ENCODE measurements around the gene EME2.

The EME2 gene

DNA sequence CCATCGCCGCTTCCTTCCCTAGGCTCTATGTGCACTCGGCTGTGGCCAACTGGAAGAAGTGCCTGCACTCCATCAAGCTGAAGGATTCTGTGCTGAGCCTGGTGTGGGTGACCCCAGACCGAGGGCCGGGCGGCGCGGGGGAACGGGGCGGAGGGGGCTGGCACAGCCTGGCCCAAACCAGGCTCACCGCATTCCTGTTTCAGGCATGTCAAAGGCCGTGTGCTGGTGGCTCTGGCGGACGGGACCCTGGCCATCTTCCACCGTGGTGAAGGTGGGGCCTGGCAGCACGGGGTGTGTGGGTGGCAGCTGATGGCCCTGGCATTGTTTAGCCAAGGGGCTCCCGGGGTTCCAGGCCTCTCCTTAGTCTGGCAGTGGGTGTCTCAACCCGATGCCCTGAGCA, 5.9 kb upstream of the EME2 start:
- no peak for DNase-seq (ENCODE audit: low read depth)

DNA sequence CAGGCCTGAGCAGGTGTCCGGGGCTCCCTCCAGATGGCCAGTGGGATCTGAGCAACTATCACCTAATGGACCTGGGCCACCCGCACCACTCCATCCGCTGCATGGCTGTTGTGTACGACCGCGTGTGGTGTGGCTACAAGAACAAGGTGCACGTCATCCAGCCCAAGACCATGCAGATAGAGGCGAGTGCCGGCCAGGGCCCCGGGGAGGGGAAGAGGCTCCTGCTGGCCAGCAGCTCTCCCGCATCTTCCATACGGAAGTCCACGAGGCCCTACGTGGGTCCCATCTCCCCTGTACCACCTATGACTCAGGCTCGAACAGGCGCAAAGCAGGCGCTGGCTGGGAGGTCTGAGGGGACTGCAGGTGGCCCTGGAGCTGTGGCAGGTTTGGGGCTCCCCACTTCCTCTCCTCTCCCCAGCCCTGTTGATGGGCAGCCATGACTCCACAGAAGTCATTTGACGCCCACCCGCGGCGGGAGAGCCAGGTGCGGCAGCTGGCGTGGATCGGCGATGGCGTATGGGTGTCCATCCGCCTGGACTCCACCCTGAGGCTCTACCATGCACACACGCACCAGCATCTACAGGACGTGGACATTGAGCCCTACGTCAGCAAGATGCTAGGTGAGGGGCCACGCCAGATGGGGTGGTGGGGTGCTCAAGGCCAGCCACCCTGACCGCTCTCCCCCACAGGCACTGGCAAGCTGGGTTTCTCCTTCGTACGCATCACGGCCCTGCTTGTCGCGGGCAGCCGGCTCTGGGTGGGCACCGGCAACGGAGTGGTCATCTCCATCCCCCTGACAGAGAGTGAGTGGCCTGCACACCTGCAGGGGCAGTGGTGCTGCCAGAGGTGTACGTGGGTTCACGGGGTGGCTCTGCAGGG, 5.3 kb upstream of the EME2 start:
- no peak for DNase-seq (ENCODE audit: low read depth)

DNA sequence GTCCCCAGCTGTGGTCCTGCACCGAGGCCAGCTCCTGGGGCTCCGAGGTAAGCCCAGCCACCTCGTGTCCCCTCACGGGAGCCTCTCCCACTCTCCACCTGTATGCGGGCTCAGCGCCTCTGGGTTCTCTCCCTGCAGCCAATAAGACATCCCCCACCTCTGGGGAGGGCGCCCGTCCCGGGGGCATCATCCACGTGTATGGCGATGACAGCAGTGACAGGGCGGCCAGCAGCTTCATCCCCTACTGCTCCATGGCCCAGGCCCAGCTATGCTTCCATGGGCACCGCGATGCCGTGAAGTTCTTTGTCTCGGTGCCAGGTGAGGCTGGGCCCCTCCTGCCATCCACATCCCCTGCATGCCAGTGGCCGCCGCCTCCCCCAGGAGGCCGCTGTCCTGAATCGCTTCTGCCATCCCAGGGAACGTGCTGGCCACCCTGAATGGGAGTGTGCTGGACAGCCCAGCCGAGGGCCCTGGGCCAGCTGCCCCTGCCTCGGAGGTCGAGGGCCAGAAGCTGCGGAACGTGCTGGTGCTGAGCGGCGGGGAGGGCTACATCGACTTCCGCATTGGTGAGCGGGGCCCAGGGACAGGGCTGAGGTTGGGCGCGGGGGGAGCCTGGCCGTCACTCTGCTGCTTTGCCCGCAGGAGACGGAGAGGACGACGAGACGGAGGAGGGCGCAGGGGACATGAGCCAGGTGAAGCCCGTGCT, 4.4 kb upstream of the EME2 start:
- DNase-seq (ENCODE audit: low read depth): no peak

DNA sequence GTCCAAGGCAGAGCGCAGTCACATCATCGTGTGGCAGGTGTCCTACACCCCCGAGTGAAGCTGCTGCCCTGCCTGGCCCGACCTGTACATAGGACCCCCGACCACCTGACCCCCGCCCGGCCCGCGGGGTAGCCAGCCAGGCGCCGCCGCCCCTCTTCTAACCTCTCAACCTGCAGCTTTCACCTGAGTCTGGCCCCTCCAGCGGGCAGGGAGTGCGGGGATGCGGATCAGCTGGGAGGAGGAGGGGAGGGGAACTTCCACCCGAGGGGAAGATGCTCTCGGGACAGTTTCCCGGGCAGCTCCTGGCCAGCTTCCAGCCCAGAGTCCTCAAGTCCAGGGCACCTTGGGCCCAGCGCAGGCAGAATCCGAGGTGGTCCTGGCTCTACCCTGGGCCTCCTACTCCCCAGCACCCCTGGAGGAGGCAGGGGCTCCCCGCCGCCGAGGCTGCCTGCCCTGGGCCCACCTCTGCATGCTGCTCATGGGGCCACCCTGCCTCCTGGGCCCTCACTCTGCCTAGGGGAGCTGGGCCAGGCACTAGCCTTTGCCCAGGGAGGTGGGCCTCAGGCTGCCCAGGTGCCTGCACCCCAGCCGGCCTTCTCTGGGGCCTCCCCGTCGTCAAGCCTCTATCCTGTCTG, 3.7 kb upstream of the EME2 start:
- no peak for DNase-seq (ENCODE audit: low read depth)

DNA sequence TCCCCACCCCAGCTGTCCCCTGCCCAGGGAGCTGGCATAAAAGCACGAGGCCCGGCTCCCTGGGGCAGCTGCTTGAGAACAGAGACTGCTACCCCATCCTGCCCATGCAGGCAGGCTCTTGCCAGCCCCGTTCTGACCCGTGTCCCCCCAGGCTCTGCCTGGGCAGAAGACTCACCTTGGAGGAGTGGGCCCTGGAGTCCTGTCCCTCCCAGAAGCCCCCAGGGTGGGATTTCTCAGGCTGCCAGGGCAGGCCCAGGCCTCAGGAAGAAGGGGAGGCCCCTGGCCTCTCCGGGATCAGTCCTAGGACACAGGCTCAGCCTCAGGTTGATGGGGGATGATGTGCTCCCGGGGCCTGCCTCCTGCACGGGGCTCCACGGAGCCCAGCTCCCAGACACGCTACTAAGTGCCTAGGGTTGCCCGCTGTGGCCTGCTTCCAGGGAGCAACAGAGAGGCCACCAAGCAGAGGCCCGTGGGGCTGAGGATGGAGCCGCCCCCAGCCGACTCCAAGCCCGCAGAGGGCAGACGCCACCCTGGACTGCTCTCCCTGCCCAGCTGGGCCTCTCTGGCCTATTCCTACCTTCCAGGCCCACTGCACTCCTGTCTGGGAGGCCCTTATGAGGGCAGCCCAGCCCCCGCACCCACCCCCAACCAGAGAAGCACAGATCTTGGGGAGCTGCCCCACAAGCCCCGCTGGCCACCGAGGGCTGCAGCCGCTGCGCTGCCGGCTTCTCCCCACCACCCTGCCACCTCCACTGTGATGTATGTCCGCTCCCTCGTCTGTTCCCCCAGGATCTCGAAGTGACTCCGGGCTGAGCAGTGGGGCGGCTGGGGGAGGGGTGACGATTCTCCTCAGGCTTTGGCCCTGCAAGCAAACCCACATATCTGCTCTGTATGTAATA, 3.0 kb upstream of the EME2 start:
- no peak for DNase-seq (ENCODE audit: low read depth)

DNA sequence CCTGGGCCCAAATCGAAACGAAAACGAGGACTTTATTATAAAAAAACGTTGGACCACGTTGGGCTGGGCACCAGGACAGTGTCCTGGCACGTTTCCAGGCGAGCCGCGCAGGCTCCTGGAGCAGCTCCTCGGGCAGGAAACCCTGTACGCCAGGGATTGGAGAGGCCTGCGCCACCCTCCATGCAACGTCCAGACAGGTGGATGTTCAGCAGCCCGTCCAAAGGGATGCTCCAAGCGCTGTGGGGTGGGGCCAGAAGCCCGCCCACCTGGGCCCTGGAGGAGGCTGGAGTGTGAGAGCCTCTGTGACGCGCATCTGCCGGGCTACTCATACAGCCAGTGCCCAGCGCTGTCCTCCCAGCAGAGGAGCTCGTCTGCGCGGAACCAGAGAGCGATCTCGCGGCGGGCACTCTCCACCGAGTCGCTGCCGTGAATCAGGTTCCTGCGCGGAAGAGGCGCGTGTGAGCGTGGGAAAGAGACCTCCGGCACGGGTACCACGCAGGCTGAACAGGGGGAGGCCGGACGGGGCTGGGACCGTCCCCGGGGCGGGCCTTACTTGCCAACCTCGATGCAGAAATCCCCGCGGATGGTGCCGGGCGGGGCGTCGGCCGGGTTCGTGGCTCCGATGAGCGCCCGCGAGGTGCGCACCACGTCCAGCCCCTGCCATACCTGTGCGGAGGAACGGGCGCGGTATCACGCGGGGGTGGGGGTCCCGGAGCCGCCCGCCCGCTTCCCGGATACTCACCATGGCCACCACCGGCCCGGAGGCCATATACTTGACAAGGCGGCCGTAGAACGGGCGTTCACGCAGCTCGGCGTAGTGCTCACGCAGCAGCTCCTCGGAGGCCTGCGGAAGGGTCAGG, 2.1 kb upstream of the EME2 start:
- DNase-seq (ENCODE audit: low read depth): peak; percentile 50

DNA sequence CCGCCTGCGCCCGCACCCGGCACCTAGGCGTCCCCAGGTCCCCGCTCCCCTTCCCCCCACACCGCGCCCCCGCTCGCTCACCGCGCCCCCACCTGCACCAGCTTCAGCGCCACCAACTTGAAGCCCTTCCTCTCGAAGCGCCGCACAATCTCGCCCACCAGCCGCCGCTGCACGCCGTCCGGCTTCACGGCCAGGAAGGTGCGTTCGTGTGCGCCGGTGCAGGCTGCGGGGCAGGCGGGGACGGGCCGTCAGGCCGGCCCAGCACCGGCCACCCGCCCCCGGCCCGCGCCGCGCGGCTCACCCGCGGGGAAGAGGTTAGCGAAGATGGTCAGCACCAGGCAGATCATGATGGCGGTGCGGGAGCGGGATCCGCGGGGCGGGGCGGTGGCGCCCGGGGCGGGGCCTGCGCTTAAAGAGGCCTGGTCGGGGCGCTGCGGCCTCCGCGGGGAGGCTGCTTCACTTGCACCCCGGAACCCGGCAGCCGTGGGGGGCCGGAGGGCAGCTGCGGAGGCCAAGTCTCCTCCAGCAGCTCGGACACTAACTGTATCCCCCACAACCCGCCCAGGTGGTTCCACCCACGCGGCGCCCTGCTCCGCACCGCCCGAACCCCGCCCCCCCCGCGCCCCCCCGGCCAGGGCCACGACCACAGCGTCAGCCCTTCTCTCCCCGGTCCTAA, 1.3 kb upstream of the EME2 start, which contains the start of gene NME3:
Gene NME3 (minus strand): TSS at position 356 of the 676 bp plus-strand sequence. CDS start 9 bp downstream, at position 347.
- DNase-seq (ENCODE audit: low read depth): peak; percentile 71

DNA sequence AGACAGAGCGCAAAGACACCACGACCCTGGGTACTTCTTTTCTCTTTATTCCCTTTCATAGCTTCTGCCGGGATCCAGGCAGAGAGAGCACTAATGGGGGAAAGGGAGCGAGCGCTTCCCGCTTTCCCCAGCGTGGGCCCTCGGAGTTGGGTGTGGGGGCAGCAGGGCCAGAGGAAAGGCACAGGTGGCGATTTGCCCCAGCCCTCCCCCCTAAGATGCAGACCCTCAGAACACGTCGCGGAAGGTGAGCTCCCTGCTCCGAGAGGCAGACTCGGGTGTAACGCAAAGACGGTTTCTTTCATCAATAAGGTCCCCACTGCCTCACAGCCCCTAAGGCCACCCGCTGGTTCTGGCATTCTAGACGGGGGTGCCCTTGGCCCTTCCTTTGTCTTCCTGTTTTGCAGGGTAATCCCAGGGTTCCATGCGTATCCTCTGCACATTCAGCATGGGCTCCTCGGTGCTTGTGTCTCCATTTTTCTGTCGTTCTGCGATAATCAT, 697 bp upstream of the EME2 start:
- DNase-seq (ENCODE audit: low read depth): no peak

DNA sequence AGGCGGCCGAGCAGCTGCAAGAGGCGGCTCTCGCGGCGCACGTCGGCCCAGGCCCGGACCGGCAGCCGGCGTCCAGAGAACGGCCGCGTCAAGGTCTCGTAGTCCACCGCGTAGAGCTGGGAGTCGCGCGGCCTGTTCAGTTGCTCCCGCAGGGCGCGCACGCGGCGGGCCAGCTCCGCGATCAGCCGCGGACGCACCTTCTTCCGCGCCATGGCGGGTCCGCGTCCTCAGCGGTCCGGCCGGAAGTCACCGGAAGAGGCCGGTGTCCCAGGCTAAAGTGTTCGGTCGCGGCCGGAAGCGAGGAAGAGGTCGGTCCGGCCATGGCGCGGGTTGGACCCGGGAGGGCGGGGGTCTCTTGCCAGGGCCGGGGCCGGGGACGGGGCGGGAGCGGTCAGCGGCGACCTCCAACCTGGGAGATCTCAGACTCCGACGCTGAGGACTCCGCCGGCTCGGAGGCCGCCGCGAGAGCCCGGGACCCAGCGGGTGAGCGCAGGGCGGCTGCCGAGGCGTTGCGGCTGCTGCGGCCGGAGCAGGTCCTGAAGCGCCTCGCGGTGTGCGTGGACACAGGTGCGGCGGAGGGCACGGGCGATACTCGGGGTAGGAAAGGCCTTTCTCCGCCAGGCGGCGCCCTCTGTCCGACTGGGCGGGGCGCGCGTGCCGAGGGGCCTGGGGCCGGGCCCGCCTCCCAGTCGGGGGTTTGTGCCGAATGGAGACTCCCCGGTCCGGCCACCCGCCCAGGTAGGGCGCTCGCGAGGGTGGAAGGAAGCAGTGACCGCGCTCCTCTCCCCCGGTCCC, 495 bp downstream of the EME2 start, which contains the start of gene MRPS34:
Gene MRPS34 (minus strand): TSS at position 227 of the 795 bp plus-strand sequence. CDS start 15 bp downstream, at position 212.
- DNase-seq (ENCODE audit: low read depth): peak; percentile 78

DNA sequence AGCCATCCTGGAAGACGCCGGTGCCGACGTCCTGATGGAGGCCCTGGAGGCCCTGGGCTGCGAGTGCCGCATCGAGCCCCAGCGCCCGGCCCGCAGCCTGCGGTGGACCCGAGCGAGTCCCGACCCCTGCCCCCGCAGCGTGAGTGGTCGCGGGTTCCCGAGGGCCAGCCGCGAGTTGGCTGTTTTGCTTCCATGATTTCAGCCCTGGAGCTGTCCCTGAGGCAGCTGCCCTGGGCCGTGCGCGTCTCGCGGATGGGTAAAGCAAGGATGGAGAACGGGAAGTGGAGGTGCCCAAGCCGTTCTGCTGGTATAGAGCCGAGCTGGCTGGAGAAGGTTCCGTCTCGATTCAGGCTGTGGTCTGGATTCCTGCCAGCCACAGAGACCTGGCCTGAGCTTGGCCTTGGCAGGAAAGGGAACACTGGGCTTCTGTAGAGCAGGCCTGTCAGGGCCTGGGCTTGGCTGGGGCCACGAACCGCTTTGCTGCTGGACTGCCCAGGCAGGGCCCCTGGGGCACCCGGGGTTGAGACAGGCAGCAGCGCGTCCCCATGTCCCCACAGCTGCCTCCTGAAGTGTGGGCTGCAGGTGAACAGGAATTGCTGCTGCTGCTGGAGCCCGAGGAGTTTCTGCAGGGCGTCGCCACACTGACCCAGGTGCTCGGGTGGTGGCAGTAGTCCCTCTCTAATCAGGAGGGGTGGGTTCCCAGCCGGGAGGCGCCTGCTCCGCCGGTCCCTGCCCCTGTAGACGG, 1.3 kb downstream of the EME2 start:
- DNase-seq (ENCODE audit: low read depth): peak; percentile 44

DNA sequence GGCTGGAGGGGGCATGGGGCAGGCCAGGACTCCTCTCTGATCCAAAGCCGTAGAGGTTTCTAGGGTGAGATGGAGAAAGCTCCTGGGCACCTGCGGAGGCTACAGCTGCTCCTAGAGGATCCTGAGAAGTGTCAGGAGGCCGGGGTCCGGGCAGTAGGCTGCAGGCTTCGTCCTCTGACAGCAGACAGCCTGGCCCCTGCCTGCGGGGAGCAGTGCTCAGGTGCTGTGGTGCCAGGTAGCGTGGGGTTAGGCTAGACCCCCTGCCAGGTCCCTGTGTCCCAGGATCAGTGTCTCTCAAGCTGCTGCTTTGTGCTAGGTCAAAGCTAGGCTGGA, 1.8 kb downstream of the EME2 start:
- DNase-seq (ENCODE audit: low read depth): no peak

DNA sequence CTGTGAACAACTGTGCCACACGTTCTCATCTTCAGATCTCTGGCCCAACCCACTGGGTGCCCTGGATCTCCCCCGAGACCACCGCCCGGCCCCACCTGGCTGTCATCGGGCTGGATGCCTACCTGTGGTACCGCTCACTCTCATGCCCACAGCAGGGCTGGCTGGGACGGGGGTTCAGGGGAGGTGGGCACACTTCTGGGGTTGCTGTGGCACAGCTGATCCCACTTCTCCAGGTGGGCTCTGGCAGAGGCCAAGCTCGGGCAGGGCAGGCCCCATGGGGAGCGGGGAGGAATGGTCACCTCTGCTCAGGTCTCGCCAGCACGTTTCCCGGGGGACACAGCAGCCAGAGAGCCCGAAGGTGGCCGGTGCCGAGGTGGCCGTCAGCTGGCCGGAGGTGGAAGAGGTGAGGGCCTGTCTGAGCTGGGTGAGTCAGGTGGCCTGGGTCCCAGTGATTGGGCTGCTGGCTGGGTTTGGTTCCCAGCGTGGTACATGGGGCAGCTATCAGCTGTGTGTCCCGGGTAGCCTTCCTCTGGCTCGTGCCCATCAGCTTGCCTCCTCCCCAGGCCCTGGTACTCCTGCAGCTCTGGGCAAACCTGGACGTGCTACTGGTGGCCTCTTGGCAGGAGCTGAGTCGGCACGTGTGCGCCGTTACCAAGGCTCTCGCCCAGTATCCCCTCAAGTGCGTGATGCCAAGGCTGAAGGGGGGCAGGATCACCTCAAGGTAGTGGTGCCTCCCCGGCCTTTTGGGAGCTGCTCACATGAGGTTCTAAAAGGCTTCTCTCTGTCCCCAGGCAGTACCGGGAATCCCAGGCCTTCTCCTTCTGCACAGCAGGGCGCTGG, 2.6 kb downstream of the EME2 start:
- DNase-seq (ENCODE audit: low read depth): no peak

DNA sequence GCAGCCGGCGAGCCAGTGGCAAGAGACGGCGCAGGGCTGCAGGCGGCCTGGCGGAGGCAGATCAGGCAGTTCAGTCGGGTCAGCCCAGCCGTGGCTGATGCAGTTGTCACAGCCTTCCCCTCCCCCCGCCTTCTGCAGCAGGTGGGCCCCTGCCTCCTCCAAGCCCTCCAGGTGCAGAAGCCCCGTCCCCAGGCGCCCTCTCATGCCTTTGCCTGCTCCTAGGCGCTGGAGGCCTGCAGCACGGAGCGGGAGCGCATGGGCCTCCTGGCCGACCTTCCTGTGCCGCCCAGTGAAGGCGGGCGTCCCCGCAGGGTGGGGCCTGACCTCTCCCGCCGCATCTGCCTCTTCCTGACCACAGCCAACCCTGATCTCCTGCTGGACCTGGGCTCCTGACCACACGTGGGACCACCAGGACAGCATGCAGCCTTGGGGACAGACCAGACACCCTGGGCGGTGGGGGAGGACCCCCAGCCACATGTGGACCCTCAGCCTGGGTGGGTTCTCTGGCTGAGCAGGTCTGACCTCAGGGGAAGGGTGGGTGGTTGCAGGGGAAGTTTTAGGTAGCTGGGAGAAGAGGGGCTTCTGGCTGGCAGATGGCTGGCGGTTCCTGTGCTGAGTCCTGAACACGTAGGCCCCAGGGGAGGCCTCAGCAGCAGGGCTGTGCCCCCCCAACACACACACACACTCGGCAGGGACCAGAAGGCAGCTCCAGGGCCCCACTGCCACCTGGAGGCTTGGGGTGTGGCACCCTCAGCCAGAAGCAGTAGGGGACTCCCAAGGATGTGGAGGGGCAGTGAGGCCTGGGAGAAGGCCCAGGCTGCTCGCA, 3.4 kb downstream of the EME2 start:
- DNase-seq (ENCODE audit: low read depth): no peak

DNA sequence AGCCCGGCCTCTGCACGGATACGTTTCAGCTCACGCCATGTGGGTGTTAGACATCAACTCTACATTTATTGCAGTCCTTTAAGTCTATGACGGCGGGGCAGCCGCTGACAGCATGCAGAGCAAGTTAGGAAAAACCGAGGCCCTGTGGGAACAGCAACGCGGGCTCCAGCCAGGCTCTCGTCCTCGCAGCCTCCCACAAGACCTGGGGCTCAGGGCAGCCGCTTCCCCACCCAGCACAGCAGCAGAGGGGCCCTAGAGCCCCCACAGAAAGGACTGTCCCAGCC, 4.0 kb downstream of the EME2 start:
- DNase-seq (ENCODE audit: low read depth): no peak

DNA sequence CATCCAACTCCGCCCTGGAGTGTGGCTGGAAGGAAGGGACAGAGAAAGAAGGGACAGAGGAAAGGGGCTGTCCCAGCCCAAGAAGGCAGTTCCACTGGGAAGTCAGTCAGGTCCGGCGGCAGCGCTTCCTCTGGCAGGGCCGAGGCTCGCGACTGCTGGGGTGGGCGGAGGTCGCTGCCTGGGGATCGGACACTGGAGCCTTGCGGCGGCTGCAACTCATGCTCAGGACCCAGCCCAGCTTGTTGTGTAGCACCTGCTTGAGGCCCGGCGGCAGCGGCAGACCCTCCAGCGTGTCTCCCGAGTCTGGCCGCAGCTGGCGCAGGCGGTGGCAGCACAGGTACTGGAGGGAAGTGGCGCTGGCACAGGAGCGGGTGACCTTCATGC, 4.4 kb downstream of the EME2 start:
- no peak for DNase-seq (ENCODE audit: low read depth)

DNA sequence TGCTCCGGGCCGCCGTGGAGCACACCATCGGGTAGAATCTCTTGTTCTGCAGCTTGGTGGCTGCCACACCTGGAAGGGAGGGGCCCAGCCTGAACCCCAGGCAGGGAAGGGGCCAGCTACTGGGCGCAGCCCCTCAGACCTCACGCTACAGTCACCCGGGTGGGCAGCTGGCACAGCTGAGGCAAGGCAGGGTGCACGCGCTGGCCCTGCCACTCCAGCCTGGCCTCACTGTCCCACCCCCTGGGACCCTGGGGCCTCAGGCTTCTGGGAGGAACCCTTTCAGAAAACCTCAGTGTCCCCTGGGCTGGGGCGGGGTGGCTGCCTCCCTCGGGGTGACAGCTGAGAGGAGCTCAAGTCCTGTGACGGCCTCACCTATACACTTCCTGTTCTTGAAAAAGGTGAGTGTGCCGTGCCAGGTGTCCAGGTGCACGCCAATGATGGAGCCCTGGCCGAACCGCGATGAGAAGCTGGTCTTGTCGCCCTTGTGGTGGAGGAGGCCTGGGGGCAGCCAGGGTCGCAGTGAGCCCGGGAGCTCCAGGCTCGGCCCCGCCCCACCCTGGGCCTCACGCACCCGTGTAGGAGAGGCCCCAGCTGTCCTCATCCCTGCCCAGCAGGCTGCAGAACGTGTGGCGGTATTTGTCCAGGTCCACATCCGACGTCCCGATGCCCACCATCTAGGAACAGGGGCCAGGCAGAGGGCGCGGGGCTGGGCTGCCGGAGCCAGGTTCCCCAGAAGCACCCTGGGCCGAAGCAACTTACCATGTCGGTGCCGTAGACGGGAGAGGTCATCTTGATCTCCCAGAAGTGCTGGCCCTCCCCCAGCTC, 5.0 kb downstream of the EME2 start:
- DNase-seq (ENCODE audit: low read depth): no peak
